Measurements from ENCODE around the gene SNX15.
"Not testable (repeated sequence)": the region's sequence is repeated elsewhere in the genome, so short reads cannot be mapped to it uniquely, and the experiment has no call there.

SNX15 gene, protein sequence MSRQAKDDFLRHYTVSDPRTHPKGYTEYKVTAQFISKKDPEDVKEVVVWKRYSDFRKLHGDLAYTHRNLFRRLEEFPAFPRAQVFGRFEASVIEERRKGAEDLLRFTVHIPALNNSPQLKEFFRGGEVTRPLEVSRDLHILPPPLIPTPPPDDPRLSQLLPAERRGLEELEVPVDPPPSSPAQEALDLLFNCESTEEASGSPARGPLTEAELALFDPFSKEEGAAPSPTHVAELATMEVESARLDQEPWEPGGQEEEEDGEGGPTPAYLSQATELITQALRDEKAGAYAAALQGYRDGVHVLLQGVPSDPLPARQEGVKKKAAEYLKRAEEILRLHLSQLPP

DNA sequence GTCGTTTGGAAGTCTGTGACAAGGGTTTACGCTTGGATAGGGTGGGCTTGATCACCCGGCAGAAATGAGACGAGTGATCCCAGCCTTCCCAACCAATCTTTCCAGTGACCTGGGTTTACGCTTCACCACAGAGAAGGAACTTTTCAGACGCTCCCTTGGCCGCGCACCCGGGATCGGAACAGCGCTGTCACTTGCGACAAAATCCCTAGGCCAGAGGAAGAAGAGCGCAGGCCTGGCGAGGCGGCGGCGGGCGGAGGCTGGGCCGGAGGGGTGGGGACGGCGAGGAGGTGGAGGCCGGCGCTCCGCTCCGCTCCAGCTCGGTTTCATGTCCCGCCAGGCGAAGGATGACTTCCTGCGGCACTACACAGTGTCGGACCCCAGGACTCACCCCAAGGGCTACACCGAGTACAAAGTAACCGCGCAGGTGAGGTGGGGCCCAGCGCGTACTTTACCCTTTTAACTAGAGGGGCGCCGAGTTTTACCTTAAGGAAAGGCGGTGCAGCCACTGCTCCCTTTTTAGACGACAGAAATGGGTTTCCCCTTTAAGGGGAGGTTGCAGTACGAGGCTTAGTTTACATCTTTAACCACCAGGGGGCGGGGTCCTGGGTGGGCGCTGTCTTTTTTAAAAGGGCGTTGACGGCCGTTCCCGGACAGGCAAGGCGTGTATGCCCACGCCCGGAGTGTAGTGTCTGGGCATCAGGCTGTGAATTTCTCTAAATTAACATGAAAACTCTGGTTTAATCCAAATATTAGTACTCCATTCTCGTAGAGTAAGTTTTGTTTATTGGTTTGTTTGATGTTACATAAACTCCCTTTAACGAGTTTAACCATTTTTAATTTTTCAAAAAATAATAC lies at the start of gene SNX15:
SNX15 (plus strand) TSS at position 227 of the 855 bp plus-strand sequence; CDS start at position 326, 99 bp downstream.
- peak; percentile 57 to 98 (median 92) for DNase-seq

DNA sequence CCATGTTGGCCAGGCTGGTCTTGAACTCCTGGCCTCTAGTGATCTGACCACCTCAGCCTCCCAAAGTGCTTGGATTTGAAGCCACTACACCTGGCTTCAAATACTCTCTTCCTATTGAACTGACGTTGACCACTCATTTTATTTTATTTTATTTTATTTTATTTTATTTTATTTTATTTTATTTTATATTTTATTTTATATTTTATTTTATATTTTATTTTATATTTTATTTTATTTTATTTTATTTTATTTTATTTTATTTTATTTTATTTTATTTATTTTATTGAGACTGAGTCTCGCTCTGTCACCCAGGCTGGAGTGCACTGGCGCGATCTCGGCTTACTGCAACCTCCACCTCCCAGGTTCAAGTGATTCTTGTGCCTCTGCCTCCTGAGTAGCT lies 43.9 kb upstream of the SNX15 start:
- not testable (repeated sequence) for DNase-seq

DNA sequence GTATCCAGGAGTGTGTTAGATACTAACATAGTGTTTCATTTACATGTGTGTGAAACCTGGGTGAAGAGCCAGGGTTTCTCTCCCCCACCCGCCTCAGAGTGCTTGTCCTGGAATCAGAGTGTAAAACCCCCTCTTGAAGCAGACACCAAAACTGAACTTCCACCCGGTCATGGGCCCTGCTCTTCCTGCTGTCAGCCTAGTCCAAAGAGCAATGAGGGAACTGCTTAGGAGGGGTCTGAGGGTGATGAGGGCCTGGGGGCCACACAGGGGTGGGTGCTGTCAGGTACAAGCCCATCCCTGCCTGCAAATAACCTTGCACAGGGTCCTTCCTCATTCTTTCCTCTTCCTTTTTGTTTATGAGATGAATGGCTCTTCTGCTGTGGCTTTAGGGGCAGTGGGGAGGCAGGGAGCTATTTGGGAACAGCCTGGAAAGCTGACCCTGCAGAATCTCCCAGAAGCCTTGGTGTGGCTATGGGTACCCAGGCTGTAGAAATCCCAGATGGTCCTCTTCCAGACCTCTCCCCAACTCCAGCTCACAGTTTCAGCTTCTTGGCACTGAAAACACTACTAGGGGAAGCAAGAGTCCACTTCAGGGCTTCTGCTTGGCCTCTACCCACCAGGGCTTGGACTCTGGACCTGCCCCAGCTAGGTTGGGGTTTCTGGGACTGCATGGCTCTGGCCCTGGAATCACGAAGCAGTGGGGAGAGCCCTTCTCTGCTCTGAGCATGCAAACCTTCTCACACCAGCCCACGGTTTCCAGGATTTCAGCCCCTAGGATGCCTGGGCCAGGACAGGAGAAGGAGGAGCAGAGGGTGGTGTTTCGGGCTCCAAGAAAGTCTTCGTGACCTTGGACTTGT lies 39.0 kb upstream of the SNX15 start:
- no peak for DNase-seq

DNA sequence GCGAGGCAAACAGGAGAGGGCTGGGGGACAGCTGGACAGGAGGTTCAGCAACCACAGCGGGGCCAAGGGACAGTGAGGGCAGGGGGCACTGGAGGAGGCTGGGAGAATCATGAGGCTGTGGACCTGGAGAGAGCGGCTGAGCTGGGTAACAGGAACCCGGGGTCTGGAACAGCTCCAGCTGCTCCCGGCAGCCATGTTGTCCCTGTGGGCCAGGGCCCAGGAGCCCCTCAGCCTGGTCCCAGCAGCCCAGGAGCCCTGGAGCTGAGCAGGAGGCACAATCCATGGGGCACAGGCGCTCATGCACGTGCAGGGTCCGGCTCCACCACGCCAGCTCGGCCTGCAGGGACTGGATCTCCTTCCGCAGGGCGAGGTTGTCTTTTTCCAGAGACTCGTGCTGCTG lies 37.8 kb upstream of the SNX15 start:
- DNase-seq: no peak

DNA sequence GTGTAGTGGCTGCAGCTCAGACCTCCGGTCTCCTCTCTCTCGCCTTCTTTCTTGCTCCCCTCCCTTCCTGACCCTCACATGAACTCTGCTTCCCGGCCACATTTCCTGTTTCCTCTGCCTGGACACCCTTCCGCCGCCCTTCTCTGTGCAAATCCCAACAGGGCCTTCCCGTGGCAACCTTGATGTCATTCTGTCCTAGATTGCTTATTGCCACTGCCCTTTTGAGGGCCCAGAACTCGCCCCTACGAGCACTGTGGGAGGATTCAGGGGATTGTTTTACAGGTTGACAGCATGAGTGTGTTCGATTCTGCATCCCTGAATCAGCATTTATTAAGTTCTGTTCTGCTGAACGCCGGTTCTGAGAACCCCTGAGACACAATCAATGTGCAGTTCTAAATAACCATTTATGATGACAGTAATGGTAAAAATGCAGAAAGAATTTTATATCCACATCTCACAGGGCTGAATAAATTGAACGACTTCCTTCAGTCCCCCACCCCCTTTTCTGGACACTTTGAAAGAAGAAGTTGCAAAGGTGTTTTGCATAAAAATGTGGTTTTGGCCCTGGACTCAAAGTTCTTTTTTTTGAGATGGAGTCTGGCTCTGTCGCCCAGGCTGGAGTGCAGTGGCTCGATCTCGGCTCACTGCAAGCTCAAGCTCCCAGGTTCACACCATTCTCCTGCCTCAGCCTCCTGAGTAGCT lies 36.9 kb upstream of the SNX15 start:
- no peak for DNase-seq

DNA sequence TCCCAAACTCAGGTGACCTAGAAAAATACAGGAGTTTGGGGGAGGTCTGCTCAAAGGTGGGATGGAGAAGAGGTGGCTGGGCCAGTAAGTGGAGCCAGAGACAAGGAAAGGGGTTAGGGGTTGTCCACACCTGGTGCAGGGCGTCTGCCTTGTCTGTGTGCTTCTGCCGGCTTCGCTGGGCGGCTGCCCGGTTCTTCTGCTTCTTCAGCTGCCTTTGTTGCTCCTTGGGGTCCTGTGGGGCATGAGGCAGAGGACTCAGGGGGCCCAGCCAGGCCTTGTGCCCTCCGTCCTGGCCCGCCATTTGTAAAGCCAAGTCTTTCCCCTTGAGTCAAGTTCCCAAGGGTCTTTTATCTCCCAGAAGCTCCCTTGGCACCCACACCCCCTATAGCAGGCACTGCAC lies 32.9 kb upstream of the SNX15 start:
- DNase-seq: no peak

DNA sequence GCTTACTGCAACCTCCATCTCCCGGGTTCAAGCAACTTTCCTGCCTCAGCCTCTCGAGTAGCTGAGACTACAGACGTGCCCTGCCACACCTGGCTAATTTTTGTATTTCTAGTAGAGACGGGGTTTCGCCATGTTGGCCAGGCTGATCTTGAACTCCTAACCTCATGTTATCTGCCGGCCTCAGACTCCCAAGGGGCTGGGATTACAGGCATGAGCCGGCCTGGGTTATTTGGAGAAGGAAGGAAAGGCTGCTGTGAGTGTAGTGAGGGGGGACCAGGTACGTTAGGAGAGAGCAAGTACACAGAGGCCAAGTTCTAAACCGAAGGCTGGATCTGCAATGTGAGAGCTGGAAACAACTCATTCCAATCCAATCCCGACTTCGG lies 30.9 kb upstream of the SNX15 start:
- no peak for DNase-seq

DNA sequence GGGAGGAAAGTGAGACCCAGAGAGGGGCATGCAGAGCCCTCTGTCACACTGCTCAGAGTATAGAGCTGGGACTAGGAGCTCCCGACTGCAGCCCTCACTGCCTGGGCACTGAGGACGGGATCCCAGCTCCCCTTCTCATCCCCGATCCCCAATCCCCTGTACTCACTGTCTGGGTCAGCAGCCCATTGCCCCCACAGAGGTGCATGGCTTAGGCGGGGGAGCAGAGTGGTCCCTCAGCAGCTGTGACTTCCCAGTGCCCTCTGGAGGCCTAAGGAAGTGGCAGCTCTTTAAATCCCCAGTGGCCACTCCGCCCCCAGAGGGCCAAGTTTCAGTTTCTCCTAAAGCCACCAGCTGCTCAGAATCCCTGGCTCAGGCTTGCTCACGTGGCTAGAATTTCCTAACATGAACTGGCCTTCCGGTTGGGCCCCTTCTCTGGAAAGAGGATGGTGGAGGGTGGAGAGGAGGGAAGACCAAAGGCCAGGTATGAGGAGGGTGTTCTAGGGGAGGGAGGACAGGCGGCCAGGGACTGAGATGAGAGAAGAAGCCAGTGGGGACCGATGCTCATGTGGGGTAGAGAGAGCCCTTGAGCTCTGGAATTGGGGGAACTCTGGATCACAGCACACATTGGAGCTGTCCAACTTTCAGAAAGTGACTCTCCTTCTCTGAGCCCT lies 30.4 kb upstream of the SNX15 start, which contains the start of gene BATF2:
BATF2 (minus strand) TSS at position 262 of the 671 bp plus-strand sequence; CDS start at position 205, 57 bp downstream.
- peak in 46 of 56 donors; percentile 2 to 78 (median 35) for DNase-seq

DNA sequence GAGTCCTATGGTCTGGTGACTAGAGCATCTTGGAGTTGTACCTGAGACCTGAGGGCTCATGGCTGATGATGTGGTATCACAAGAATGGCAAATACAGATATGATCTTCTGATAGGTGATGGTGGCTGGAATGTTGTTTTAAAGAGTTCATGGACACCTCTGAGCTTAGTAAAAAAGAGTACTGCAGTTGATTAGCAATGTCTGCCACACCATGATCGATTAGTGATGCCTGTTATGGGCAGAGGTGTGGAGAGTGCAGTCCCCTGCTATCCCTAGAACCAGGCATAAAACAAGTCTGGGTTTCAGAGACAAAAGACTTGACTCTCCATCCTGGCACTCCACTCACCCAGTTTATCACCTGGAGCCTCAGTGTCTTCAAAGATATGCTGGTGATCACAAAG lies 29.1 kb upstream of the SNX15 start:
- no peak for DNase-seq

DNA sequence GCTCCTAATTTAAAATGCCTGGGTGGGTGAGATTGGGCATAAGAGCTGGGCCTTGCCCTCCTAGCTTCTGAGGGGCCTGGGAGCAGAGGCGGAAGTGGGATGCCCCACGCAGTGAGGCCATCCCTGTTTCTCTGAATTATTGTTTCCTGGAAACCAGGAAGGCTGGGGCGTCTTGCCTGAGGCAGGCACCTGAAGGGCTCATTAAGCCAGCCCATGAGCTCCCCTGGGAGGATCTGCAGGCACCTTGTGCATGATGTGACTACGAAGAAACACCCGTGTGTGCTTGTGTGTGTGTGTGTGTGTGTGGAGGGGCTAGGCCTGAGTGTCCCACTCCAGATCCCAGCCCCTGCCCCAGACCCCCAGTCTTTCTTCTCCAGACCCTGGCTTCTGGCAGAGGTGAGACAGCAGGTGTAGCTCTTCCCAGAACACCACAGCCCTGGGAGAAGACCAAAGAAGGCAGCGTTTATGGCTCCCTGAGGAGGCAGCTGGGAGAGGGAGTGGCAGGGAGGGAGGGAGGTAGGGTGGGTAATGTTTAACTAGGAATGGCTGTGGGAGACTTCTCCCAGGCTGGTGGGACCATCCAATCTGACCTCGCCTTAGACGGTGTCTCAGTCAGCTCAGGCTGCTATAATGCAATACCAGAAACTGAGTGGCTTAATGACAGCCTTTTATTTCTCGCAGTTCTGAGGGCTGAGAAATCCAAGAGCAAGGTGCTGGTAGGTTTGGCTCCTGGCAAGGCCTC lies 28.4 kb upstream of the SNX15 start:
- no peak for DNase-seq

DNA sequence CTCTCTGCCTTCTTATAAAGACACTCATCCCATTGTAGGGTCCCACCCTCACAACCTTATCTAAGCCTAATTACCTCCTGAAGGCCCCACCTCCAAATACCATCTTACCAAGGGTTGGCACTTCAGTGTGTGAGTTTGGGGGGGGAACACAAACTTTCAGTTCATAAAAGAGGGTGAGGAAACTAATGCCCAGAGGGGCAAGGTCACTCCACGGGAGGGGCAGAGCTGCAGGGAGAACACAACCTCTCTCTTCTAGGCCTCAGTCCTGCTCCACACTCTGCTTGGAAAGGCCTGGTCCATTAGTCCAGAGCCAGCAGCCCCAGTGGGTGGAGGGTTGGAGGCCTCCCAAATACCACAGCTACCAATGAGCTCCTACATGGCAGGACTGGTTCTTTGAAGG lies 27.8 kb upstream of the SNX15 start:
- no peak for DNase-seq

DNA sequence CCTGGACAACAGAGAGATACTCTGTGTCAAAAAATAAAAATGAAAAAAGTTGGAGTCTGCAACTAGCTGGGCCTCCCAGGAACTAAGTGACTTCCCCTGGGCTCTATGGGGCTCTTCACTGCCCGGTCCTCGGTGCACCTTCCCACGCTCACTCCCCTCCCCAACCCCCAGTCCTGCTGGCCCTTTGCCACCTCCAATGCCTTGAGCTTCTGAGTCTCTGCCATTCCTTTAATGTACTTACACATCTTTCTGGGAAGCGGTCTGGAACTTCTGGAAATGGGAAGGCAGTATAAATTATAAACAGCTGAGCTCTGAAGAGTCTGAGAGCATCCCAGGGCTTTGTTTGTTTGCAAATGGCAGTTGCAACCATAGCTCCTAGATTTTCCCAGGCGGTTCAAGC lies 24.5 kb upstream of the SNX15 start:
- DNase-seq: no peak

DNA sequence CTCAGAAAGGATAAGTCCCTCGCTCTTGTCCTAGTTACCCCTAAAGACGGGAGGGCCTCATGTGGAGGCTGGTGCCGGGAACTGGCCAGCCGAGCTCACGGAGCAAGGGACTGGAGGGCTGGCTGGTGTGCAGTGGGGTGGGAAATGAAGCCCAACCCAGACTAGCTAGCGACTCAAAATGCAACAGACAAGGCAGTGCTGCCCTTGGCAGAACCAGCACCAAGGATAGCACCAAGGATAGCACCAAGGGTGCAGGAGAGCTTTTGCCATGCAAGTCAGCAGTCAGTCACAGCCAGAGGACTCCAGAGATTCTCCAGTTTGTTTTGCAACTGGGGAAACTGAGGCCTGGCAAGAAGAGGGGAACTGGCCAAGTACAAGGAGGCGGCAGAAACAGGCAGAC lies 24.0 kb upstream of the SNX15 start:
- no peak for DNase-seq

DNA sequence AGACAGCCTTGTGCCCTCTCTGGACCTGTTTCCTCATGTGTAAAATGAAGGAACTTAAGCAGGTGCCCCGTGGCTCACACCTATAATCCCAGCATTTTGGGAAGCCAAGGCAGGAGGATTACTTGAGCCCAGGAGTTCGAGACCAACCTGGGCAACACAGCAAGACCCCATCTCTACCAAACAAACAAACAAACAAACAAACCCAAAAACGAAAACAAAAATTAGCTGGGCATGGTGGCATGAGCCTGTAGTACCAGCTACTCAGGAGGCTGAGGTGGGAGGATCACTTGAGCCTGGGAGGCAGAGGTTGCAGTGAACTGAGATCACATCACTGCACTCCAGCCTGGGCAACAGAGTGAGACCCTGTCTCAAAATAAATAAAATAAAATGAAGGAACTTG lies 23.3 kb upstream of the SNX15 start:
- DNase-seq: not testable (repeated sequence)

DNA sequence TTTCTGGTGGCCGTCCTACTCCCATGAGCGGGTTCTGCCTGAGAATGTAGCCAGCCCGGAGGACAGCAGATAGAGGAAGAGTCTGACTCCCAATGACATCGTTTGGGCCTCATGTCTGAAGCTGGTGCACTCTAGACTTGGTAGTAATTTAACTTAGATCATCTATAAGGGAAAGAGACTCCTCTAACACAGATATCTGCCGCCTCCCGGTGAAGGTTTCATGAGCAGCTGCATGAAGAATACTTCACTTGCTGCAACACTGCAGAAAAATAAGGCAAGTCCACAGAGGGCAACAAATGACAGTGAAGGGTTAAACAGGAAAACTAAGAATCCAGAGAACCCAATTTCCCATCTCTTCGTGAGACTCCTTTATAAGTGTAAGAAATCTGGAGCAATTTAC lies 19.2 kb upstream of the SNX15 start:
- peak in 2 of 56 donors; percentile 0 to 10 for DNase-seq

DNA sequence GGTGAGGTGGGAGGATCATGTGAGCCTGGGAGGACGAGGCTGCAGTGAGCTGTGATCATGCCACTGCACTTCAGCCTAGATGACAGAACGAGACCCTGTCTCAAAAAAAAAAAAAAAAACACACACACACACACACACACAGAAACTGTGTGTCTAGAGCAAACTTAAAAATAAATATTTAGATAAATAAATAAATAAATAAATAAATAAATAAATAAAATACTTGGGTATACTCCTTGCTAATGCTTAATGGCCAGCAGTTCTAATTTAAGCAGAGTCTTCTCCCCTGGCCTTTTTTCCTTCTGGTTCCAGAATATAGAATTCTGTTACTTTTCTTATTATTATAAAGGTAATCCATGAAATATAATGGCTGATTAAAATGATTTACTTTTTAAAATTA lies 18.4 kb upstream of the SNX15 start:
- no peak for DNase-seq

DNA sequence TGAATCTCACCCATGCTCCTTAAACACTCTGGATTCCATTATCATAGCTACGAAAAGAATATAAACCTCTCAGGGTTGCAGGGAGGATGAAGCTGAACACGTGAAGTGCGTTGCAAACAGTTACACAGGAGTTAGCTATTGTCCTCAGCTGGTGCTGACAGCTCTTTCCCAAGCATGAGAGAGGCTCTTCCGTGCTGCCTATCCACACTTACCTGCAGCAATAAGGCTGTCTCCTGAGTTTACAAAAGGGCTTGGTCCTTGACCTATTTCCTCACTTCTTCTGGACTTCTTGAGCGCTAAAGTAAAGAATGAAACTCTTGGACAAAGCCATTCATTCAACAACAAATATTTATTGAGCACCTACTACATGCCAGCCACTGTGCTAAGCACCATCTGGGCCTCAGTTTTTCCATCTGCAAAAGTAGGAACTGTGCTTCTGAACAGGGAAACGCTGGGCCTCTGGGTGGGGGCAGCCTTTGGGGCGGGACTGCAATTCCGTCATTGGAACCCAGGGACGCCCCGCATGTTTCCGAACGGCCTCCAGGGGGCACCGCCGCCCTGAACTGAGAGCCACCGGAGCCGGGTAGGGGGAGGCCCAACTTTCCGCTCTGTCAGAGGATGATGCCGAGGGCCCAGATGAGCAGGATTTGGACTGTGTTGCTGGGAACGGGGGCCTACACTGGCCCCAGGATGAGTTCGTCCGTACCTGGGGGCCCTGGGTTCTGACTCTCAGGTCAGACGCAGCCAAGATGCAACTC lies 13.9 kb upstream of the SNX15 start:
- DNase-seq: peak; percentile 49 to 92 (median 82)

DNA sequence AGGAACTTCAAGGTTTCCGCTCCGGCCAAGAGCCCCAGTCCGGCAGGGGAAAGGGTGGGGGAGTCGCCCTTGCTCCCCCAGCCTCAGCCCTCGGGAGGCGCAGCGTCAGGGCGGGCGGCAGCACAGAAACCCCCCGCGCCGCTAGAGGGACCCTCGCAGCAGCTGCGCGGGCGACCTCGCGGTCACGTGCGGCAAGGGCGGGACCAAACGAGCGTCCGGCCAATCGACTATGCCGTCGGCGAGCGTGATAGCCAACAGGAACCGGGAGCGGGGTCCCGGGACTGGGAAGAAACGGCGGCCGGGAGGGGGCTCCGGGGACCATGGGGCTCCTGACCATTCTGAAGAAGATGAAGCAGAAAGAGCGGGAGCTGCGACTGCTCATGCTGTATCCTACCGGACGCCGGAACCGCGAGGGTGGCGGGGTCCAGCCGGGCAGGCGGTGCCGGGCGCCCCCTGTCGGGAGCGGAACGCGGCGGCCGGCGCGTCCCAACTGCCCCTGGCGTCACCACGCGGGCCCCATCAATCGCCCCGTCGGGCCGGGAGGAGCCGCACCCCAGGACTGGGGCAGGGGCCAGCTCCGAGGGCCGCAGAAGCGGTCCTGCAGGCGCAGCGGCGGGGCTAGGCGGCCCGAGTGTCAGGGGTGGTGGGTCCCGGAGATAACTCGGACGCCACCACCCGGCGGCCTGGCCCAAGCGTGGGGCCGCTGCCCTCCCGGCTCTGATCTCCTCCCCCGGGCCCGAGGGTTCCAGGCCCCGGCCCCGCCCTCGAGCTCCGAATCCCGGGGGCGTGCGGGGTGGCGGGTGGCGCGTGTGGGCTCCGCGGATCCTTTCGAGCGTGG lies 13.1 kb upstream of the SNX15 start, which contains the start of gene ARL2:
ARL2 (plus strand) TSS at position 273 of the 838 bp plus-strand sequence; CDS start at position 321, 48 bp downstream.
- DNase-seq: peak; percentile 27 to 95 (median 87)

All from nucleus accumbens (tissue), 56 donors.